HEK293 (cell line): ENCODE data around the gene ZNF579.

Source experiments
- TCF7L2 ChIP-seq: IDR thresholded peaks from 2 replicates; pipeline ENCODE4 v1.6.1; 2011; ENCODE audit warnings: low read depth, mild to moderate bottlenecking, inconsistent platforms, low read length, moderate library complexity, borderline replicate concordance
- ZEB2 ChIP-seq: fragments of 450-650 bp; formaldehyde crosslinking; IDR thresholded peaks from 2 replicates; pipeline ENCODE4 v1.5.1; 2016; ENCODE audit warnings: missing biosample characterization, missing genetic modification characterization
- ZNF169 ChIP-seq: fragments of 450-650 bp; formaldehyde crosslinking; IDR thresholded peaks from 2 replicates; pipeline ENCODE4 v1.5.1; 2016; ENCODE audit warnings: missing biosample characterization, missing genetic modification characterization
- ZNF184 ChIP-seq: fragments of 450-650 bp; IDR thresholded peaks from 2 replicates; pipeline ENCODE4 v1.5.1; 2018; ENCODE audit warnings: missing biosample characterization, mild to moderate bottlenecking, missing genetic modification characterization
- ZNF24 ChIP-seq: fragments of 450-650 bp; formaldehyde crosslinking; IDR thresholded peaks from 2 replicates; pipeline ENCODE4 v1.5.1; 2016; ENCODE audit warnings: missing biosample characterization, missing genetic modification characterization
- ZNF311 ChIP-seq: fragments of 450-650 bp; formaldehyde crosslinking; IDR thresholded peaks from 2 replicates; pipeline ENCODE4 v1.5.1; 2017; ENCODE audit warnings: missing biosample characterization, missing genetic modification characterization, borderline replicate concordance
- ZNF626 ChIP-seq: fragments of 450-650 bp; sonication (Bioruptor Pico); formaldehyde crosslinking; IDR thresholded peaks from 2 replicates; pipeline ENCODE4 v1.5.1; 2018; ENCODE audit warnings: missing biosample characterization, missing genetic modification characterization, inconsistent platforms
- ZNF837 ChIP-seq: fragments of 450-650 bp; formaldehyde crosslinking; IDR thresholded peaks from 2 replicates; pipeline ENCODE4 v1.5.1; 2016; ENCODE audit warnings: missing biosample characterization, missing genetic modification characterization
- TF ChIP-seq, protein P1 (sequence below): fragments of 450-650 bp; formaldehyde crosslinking; IDR thresholded peaks from 2 replicates; pipeline ENCODE4 v1.5.1; 2016; ENCODE audit warnings: missing biosample characterization, missing genetic modification characterization
- TF ChIP-seq, protein P2 (sequence below): fragments of 450-650 bp; formaldehyde crosslinking; IDR thresholded peaks from 2 replicates; pipeline ENCODE4 v1.5.1; 2016; ENCODE audit warnings: missing biosample characterization, missing genetic modification characterization
- TF ChIP-seq, protein P3 (sequence below): fragments of 450-650 bp; formaldehyde crosslinking; IDR thresholded peaks from 2 replicates; pipeline ENCODE4 v1.5.1; 2016; ENCODE audit warnings: missing biosample characterization, missing genetic modification characterization

- TF ChIP-seq, protein P1, sequence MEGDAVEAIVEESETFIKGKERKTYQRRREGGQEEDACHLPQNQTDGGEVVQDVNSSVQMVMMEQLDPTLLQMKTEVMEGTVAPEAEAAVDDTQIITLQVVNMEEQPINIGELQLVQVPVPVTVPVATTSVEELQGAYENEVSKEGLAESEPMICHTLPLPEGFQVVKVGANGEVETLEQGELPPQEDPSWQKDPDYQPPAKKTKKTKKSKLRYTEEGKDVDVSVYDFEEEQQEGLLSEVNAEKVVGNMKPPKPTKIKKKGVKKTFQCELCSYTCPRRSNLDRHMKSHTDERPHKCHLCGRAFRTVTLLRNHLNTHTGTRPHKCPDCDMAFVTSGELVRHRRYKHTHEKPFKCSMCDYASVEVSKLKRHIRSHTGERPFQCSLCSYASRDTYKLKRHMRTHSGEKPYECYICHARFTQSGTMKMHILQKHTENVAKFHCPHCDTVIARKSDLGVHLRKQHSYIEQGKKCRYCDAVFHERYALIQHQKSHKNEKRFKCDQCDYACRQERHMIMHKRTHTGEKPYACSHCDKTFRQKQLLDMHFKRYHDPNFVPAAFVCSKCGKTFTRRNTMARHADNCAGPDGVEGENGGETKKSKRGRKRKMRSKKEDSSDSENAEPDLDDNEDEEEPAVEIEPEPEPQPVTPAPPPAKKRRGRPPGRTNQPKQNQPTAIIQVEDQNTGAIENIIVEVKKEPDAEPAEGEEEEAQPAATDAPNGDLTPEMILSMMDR (tag by site-specific recombination): no peak
- TF ChIP-seq ZNF311: no peak
- no peak for TF ChIP-seq ZNF184 (tag by site-specific recombination)
- TF ChIP-seq ZNF169: no peak
- TF ChIP-seq ZNF24 (tag by site-specific recombination): no peak
- no peak for TF ChIP-seq ZEB2
- TF ChIP-seq, protein P2, sequence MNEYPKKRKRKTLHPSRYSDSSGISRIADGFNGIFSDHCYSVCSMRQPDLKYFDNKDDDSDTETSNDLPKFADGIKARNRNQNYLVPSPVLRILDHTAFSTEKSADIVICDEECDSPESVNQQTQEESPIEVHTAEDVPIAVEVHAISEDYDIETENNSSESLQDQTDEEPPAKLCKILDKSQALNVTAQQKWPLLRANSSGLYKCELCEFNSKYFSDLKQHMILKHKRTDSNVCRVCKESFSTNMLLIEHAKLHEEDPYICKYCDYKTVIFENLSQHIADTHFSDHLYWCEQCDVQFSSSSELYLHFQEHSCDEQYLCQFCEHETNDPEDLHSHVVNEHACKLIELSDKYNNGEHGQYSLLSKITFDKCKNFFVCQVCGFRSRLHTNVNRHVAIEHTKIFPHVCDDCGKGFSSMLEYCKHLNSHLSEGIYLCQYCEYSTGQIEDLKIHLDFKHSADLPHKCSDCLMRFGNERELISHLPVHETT (tag by site-specific recombination): no peak
- TF ChIP-seq TCF7L2: no peak
- TF ChIP-seq, protein P3, sequence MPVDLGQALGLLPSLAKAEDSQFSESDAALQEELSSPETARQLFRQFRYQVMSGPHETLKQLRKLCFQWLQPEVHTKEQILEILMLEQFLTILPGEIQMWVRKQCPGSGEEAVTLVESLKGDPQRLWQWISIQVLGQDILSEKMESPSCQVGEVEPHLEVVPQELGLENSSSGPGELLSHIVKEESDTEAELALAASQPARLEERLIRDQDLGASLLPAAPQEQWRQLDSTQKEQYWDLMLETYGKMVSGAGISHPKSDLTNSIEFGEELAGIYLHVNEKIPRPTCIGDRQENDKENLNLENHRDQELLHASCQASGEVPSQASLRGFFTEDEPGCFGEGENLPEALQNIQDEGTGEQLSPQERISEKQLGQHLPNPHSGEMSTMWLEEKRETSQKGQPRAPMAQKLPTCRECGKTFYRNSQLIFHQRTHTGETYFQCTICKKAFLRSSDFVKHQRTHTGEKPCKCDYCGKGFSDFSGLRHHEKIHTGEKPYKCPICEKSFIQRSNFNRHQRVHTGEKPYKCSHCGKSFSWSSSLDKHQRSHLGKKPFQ (tag by site-specific recombination): no peak
- TF ChIP-seq ZNF626 (tag by site-specific recombination): no peak
- TF ChIP-seq ZNF837: no peak
Observed at GRCh38 chr19:55623561-55623960, 42.9 kb upstream of the ZNF579 start.
